Naive B cell (primary cell): ENCODE measurements around the gene ERMARD. TPM values are rescaled to one million over a fixed set of nuclear protein-coding genes. Genes with fewer than 3 reads are reported as not detected.
A peak's percentile ranks its signal among the peaks of the same experiment; 100 is the strongest.
"Not testable (repeated sequence)": the region's sequence is repeated elsewhere in the genome, so short reads cannot be mapped to it uniquely, and the experiment has no call there.

Experiments
- ATAC-seq, 2 donors: fragments of 150-1000 bp; cut with Tn5 transposase; 2 replicates each; pipeline ENCODE4 v1.10.0; 2021; ENCODE audit warnings: low read depth in 2 of 2, mild to moderate bottlenecking in 2 of 2, moderate library complexity in 2 of 2
- DNase-seq: peaks from one replicate; pipeline ENCODE4 v3.0.0; 2022
- H3K27ac Mint-ChIP-seq, 6 donors: one replicate each; pipeline ENCODE4 v1.8.0; 2020 to 2022; ENCODE audit warnings: mild to moderate bottlenecking in 6 of 6, mixed read lengths in 6 of 6, moderate library complexity in 5 of 6, inconsistent platforms in 2 of 6
- H3K27me3 Mint-ChIP-seq, 3 donors: one replicate each; pipeline ENCODE4 v1.8.0; 2021 to 2022; ENCODE audit warnings: mixed read lengths in 3 of 3, mild to moderate bottlenecking in 1 of 3
- H3K36me3 Mint-ChIP-seq, 2 donors: one replicate each; pipeline ENCODE4 v1.8.0; 2020 to 2022; ENCODE audit warnings: mixed read lengths in 2 of 2, inconsistent platforms in 1 of 2, mild to moderate bottlenecking in 1 of 2
- H3K4me1 Mint-ChIP-seq, 3 donors: one replicate each; pipeline ENCODE4 v1.8.0; 2020 to 2022; ENCODE audit warnings: mixed read lengths in 3 of 3, inconsistent platforms in 1 of 3, mild to moderate bottlenecking in 1 of 3, moderate library complexity in 1 of 3
- H3K4me3 Mint-ChIP-seq, 8 donors: one replicate each; pipeline ENCODE4 v1.8.0; 2020 to 2022; ENCODE audit warnings: mild to moderate bottlenecking in 8 of 8, mixed read lengths in 8 of 8, moderate library complexity in 8 of 8, inconsistent platforms in 2 of 8
- H3K9me3 Mint-ChIP-seq, 7 donors: one replicate each; pipeline ENCODE4 v1.8.0; 2020 to 2022; ENCODE audit warnings: mixed read lengths in 7 of 7, mild to moderate bottlenecking in 5 of 7, inconsistent platforms in 2 of 7, moderate library complexity in 1 of 7
- polyA plus RNA-seq, 6 donors: library from polyadenylated mRNA; unstranded; fragments of 300-500 nt; fragmentation: Illumina TruSeq; gene quantifications; one replicate each; pipeline ENCODE4 v1.2.3, GENCODE V29; 2021; ENCODE audit warnings: low read depth in 6 of 6

The ERMARD gene
- polyA plus RNA-seq, 6 donors from 2014 or later = 8.2 to 19.4 (median 12.9) TPM

DNA sequence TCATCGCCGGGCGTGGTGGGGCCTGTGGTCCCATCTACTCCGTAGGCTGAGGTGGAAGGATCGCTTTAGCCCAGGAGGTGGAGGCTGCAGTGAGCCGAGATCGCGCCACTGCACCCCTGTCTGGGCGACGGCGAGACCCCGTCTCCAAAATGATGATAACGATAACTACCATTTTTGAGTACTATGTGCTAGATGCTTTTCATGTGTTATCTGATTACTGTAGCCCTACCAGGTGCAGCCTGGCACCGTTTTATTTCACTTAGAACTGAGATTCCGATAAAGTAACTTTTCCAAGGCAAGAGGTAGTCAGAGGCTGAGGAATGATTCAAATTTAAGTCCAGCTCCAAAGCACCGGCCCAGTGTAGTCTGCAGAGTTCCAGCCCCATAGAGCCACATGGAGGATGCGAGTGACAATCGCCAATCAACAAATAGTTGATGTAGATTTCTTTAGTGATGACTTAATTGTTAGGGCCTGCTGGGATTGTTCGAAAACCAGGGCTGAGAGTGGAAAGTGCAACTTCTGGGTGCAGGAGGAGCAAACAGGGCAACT, 727 bp downstream of the ERMARD start:
- Mint-ChIP-seq H3K27ac (peak overlapping the region; percentile 87 to 100 (median 96)), H3K9me3 (peaks cover 0 to 4% (median 2%) of the 10 kb centered on the region in 7 donors), H3K4me3 (peak overlapping the region; percentile 91 to 100 (median 97)), H3K4me1 (peaks cover 20 to 36% (median 27%) of the 10 kb centered on the region in 3 donors), H3K36me3 (peaks cover 11% of the 10 kb centered on the region in 2 donors), H3K27me3 (no peaks in the 10 kb centered on the region)
- DNase-seq = no peak
- ATAC-seq = peak in 1 of 2 donors; percentile 24

DNA sequence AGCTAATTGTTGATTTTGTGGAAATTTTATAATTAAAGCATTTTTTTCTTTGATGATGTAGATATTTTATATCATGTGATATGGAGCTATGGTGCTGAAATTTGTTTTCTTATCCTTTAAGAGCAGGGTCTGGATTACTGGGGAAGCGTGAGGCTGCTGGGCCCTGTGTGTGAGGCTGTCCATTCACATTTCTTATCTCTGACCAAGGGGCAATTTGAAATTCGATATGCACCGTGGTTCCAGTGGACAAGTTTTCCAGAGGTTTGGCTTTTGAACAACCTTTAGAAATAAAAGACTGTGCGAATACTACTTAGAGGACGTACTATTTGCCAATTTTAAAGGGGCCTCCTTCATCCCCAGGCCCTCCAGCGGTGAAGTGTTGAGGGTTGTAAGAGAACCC, 3.7 kb downstream of the ERMARD start:
- Mint-ChIP-seq H3K27me3 (no peaks in the 10 kb centered on the region), H3K27ac (peak overlapping the region in 2 of 6 donors; percentile 33 to 87), H3K4me3 (peak overlapping the region in 1 of 8 donors; percentile 51), H3K4me1 (peaks cover 16 to 29% (median 23%) of the 10 kb centered on the region in 3 donors), H3K9me3 (no peaks in the 10 kb centered on the region), H3K36me3 (peaks cover 26 to 27% of the 10 kb centered on the region in 2 donors)
- ATAC-seq (no peak), DNase-seq (no peak)

DNA sequence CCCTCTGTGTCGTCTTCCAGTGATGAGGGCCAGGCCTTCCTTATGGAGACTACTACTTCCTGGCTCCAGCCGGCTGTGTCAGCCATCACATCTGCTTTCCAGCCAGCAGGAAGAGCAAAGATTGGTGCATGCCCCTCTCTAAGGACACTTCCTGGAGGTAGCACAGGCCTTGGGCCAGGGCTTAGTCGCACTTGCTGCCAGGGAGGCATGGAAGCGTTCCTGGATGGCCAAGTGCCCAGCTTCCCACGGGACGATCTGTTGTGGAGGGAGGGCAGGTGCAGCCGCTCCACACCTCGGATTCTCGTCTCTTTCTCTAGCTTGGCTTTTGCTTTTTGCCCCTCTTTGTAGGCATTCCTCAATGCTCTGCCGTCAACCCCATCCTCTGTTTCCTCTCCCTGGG, 11.9 kb downstream of the ERMARD start:
- H3K27me3 Mint-ChIP-seq = no peaks in the 10 kb centered on the region
- H3K4me3 Mint-ChIP-seq = peak overlapping the region in 1 of 8 donors; percentile 76
- no peaks in the 10 kb centered on the region for H3K9me3 Mint-ChIP-seq
- peaks cover 31 to 54% of the 10 kb centered on the region in 2 donors for H3K36me3 Mint-ChIP-seq
- H3K4me1 Mint-ChIP-seq = no peaks in the 10 kb centered on the region
- ATAC-seq = no peak
- no peak for DNase-seq
- H3K27ac Mint-ChIP-seq = peak overlapping the region in 2 of 6 donors; percentile 34 to 82

DNA sequence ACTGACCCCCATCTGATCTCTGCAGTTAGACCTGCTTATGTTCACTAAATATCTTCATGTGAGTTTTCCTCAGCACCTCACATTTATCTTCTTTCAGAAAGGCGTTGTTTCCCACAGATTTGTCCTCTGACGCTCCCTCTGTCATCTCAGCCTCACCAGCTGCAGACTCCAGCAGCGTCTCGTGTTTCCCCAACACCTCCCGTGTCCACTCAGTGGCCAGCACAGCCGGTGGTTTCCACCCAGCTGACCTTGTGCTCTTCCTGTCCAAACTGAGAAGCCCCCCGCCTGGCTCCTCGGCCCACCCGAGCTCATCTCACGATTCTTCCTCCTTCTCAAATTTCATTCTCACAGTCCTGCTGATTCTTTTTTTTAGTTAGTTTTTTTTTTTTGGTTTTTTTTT, 12.5 kb downstream of the ERMARD start:
- peaks cover 25 to 49% of the 10 kb centered on the region in 2 donors for H3K36me3 Mint-ChIP-seq

DNA sequence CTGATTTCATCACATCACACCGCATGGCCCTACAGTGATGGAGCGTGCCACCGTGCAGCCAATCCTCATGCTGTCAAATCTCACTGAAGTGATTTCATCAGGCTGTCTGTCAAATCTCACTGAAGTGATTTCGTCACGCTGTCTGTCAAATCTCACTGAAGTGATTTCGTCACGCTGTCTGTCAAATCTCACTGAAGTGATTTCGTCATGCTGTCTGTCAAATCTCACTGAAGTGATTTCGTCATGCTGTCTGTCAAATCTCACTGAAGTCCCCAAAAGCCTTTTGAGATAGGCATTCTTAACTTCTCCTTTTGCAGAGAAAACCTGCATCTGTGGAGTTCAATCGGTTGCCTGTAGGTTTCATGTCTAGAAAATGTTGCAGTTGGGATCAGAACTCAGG, 14.4 kb downstream of the ERMARD start:
- not testable (repeated sequence) for H3K4me3 Mint-ChIP-seq, H3K27ac Mint-ChIP-seq, DNase-seq, H3K27me3 Mint-ChIP-seq, H3K9me3 Mint-ChIP-seq, H3K4me1 Mint-ChIP-seq, ATAC-seq
- peaks cover 32 to 34% of the 10 kb centered on the region in 2 donors for H3K36me3 Mint-ChIP-seq

More for the DNA sequence above, 12.5 kb downstream of the ERMARD start:
- no peaks in the 10 kb centered on the region for H3K4me1 Mint-ChIP-seq
- H3K4me3 Mint-ChIP-seq = no peak overlapping the region
- DNase-seq (no peak), ATAC-seq (no peak)
- H3K9me3 Mint-ChIP-seq = no peaks in the 10 kb centered on the region
- no peaks in the 10 kb centered on the region for H3K27me3 Mint-ChIP-seq
- H3K27ac Mint-ChIP-seq = peak overlapping the region in 2 of 6 donors; percentile 67 to 82

DNA sequence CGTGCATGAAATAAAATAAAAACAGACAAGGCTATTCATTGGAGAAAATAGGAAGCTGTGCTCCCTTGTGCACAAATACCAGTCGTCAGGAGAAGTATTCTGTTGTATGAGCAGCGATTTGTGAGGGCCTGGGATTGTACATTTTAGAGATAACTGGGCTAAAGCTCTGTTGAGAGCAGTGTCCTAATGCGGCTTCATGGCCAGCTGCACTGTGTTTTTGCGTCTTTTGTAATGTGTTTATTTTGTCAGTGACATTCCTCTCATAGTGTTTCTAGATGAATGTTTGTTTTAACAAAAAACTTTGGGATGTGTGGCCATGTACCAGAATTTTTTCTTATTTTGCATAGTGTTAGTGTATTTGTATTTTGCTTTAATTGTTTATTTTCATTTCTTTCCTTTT, 14.8 kb downstream of the ERMARD start:
- no peaks in the 10 kb centered on the region for H3K27me3 Mint-ChIP-seq
- DNase-seq (no peak), ATAC-seq (no peak)
- H3K36me3 Mint-ChIP-seq = peaks cover 32 to 34% of the 10 kb centered on the region in 2 donors
- H3K27ac Mint-ChIP-seq = no peak overlapping the region
- no peak overlapping the region for H3K4me3 Mint-ChIP-seq
- no peaks in the 10 kb centered on the region for H3K9me3 Mint-ChIP-seq
- no peaks in the 10 kb centered on the region for H3K4me1 Mint-ChIP-seq

DNA sequence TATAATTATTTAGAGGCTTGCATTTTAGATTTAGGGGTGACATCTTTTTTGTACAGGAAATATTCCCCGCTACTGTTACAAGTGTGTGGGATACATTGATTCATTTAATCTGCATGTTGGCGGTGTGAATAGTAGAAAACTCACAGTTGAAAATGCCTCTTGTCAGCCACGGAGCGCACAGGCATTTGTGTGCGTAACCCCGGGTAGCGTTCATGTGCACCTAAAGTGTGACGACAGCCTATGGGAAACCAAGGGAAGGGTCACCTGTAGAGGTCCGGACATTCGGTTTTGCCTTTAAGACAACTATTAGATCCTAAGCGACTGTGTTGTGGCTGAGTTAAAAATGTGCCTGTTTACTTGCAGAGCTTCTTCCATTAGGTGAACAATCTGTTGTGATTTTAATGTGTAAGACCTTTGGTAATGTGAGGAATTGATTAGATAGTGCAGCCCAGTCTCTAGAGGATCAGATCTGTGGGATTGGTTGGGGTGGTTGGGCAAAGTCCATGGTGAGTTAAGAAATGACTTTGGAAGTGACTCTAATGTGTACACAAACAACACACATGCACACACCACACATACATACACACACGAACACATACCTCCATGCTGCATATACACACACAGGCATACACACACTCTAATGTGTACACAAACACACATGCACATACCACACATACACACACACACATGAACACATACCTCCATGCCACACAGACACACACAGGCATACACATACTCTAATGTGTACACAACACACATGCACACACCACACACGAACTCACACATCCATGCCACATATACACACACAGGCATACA, 15.7 kb downstream of the ERMARD start:
- no peak for DNase-seq
- no peaks in the 10 kb centered on the region for H3K9me3 Mint-ChIP-seq
- peaks cover 32 to 38% of the 10 kb centered on the region in 2 donors for H3K36me3 Mint-ChIP-seq
- no peak overlapping the region for H3K4me3 Mint-ChIP-seq
- no peaks in the 10 kb centered on the region for H3K4me1 Mint-ChIP-seq
- H3K27me3 Mint-ChIP-seq = no peaks in the 10 kb centered on the region
- no peak for ATAC-seq
- H3K27ac Mint-ChIP-seq = peak overlapping the region in 1 of 6 donors; percentile 45

DNA sequence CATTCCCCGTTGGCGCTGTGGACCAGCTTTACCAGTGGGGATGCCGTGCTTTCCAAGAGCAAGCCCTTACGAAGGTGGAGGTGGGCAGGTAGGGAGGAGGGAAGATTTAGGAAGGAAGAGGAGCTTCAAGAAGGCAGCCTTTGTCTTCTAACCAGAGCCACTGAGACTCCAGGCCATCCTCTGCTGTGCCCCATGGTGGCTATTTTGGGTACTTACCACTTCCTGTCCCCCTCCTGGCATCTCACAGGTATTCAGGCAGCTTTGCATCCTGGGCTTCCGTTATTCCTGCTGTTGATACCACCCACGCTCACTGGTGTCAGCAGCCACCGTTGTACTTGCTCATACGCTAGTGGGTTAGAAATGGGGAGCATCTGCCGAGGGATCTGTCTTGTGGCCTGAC, 22.9 kb downstream of the ERMARD start:
- Mint-ChIP-seq H3K27ac (no peak overlapping the region), H3K4me3 (no peak overlapping the region), H3K4me1 (no peaks in the 10 kb centered on the region), H3K9me3 (no peaks in the 10 kb centered on the region), H3K36me3 (peaks cover 13 to 15% of the 10 kb centered on the region in 2 donors), H3K27me3 (no peaks in the 10 kb centered on the region)
- DNase-seq = no peak
- ATAC-seq = no peak

DNA sequence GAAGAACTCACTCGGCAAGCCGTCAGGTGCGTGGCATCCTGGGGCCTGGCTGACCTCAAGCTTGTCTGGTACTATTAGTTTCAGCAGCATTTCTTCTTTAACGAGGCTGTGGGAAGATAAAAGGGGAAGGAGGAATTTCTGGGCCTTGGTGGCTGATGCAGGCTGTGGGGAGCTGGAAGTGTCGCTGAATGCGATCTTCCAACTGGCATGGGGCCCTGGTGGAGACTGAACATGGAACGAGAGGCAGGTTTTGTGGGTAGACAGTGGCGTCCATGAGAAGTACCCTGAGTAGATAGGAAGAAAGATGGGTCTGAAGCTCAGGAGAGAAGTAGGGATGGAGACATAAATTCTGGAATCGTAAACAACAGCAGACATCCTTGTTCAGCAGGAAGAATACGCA, 23.9 kb downstream of the ERMARD start:
- H3K27ac Mint-ChIP-seq = no peak overlapping the region
- no peak overlapping the region for H3K4me3 Mint-ChIP-seq
- H3K9me3 Mint-ChIP-seq = no peaks in the 10 kb centered on the region
- ATAC-seq (no peak), DNase-seq (no peak)
- no peaks in the 10 kb centered on the region for H3K4me1 Mint-ChIP-seq
- H3K27me3 Mint-ChIP-seq = no peaks in the 10 kb centered on the region
- H3K36me3 Mint-ChIP-seq = peaks cover 6 to 15% of the 10 kb centered on the region in 2 donors

DNA sequence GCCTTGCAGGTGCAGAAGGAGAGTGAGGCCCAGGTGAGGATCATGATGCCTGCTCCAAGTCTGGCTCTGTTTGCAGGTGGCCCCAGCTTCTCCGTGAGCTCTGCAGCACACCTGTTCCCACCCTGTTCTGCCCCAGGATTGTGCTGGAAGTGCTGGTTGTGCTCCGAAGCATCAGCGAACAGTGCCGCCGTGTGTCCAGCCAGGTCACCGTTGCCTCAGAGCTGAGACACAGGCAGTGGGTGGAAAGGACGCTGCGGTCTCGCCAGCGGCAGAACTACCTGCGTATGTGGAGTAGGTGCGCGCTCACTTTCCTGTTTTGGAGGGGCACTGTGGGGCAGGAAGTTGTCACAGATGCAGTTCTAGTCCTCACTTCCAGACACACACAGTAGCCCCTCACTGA, 25.0 kb downstream of the ERMARD start:
- H3K27me3 Mint-ChIP-seq = no peaks in the 10 kb centered on the region
- no peak overlapping the region for H3K4me3 Mint-ChIP-seq
- peaks cover 6 to 15% of the 10 kb centered on the region in 2 donors for H3K36me3 Mint-ChIP-seq
- H3K9me3 Mint-ChIP-seq = no peaks in the 10 kb centered on the region
- H3K27ac Mint-ChIP-seq = no peak overlapping the region
- no peaks in the 10 kb centered on the region for H3K4me1 Mint-ChIP-seq
- DNase-seq (no peak), ATAC-seq (no peak)

DNA sequence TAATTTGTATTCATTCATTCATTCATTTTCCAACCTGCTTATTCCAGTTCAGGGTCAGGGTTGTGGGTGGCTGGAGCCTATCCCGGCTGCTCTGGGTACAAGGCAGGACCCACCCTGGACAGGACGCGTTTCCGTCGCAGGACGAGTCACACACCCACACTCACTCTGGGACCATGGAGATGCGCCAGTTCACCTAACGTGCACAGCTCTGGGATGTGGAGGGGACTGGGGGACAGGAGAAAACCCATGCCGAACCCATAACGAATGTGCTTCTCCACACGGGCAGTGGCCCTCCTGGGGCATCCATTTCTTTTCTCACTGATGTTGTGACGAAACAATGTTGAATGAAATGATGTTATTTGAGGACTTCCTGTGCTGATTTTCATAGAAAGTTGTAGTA, 26.5 kb downstream of the ERMARD start:
- Mint-ChIP-seq H3K4me1 (no peaks in the 10 kb centered on the region), H3K36me3 (peaks cover 4 to 9% of the 10 kb centered on the region in 2 donors), H3K4me3 (no peak overlapping the region), H3K9me3 (no peaks in the 10 kb centered on the region), H3K27ac (peak overlapping the region in 1 of 6 donors; percentile 20), H3K27me3 (no peaks in the 10 kb centered on the region)
- ATAC-seq = no peak
- DNase-seq = no peak

DNA sequence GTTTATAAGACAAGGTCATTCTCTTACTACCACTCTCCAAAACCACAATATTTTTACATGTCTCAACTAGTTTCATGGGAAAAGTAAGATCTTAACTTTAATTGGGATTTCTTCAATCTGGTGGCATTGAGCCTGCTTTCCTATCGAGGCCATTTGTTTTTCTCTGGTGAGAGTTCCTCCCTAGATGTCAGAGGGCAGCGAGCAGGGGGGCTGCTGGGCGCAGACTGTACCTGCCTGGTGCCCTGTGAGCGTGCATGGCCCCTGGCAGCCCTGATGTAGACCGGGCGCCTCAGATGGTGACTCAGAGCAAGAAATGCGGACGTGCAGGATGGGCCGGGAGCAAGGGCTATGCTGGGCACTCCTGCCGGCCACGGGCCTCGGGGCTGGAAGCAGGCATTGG, 27.2 kb downstream of the ERMARD start:
- ATAC-seq = no peak

DNA sequence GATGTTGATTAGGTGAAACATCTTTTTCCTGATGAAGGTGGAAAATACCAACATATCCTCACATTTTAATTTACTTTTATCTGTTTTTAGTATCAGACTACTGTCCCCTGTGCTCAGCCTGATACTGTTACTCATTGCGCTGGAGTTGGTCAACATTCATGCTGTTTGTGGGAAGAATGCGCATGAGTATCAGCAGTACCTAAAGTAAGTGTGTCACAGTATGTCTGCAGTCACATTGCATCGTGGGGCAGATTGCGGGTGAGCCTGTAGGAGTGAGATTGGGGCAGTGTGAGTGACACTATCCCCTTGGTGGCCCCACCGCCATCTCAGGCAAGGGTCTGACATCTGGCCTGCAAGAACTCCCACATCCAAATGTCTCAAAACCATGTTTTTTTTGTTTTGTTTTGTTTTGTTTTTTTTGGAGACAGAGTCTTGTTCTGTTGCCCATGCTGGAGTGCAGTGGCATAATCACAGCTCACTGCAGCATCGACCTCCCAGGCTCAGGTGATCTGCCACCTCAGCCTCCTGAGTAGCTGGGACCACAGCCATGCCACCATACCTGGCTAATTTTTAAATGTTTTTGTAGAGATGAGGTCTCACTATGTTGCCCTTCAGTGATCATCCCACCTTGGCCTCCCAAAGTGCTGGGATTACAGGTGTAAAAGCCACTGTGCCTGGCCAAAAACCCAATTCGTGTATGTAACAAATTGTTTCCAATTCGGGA, 27.8 kb downstream of the ERMARD start:
- H3K27me3 Mint-ChIP-seq = no peaks in the 10 kb centered on the region
- H3K9me3 Mint-ChIP-seq = no peaks in the 10 kb centered on the region
- ATAC-seq = no peak
- no peak overlapping the region for H3K27ac Mint-ChIP-seq
- no peaks in the 10 kb centered on the region for H3K4me1 Mint-ChIP-seq
- peaks cover 0 to 9% of the 10 kb centered on the region in 2 donors for H3K36me3 Mint-ChIP-seq
- H3K4me3 Mint-ChIP-seq = no peak overlapping the region
- DNase-seq = no peak

More for the DNA sequence above, 27.2 kb downstream of the ERMARD start:
- Mint-ChIP-seq H3K4me1 (no peaks in the 10 kb centered on the region), H3K27ac (no peak overlapping the region), H3K9me3 (no peaks in the 10 kb centered on the region), H3K4me3 (no peak overlapping the region), H3K27me3 (no peaks in the 10 kb centered on the region), H3K36me3 (peaks cover 0 to 9% of the 10 kb centered on the region in 2 donors)
- DNase-seq = no peak
